Measurements from ENCODE around the gene AMBRA1.

AMBRA1 gene

DNA sequence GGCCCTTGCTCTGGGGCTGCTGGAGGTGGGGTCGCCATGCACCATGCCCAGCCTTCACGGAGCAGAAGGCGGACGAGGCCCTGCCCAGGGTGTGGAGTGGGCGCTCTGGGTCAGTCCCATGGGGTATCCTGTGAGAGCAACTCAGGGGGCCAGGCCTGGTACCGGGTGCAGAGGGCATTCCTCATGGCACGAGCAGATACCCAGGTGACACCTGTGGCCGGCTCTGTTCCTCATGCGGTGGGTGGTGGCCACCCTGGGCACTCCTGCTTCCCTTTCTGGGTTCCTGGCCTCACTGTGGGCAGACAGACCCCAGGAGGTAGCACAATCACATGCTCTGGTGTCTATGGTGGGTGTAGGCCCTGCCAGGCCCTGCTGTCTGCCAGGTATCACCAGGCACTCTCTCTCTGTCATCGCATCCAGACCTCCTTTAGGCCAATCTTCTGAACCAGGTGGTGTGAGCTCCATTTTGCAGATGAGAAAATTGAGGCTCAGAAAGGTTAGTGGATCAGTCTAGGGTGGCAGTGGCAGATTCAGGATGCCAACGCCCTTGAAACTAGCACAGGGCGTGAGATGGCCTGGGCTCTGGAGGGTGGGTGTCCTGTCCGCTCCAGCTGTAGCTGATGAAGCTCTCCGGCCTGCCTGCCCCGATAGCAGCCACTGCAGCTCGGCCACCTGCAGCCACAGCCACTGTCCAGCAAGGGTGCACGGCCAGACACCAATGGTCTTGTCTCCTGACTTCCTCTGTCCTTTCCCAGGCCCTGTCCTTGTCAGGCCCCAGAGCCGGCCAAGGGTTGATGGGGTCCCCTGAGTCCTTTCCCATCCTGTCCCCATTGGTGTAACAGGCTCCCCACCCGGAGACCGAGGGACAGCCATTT is 231.4 kb downstream of the AMBRA1 start:
- no peak for DNase-seq

DNA sequence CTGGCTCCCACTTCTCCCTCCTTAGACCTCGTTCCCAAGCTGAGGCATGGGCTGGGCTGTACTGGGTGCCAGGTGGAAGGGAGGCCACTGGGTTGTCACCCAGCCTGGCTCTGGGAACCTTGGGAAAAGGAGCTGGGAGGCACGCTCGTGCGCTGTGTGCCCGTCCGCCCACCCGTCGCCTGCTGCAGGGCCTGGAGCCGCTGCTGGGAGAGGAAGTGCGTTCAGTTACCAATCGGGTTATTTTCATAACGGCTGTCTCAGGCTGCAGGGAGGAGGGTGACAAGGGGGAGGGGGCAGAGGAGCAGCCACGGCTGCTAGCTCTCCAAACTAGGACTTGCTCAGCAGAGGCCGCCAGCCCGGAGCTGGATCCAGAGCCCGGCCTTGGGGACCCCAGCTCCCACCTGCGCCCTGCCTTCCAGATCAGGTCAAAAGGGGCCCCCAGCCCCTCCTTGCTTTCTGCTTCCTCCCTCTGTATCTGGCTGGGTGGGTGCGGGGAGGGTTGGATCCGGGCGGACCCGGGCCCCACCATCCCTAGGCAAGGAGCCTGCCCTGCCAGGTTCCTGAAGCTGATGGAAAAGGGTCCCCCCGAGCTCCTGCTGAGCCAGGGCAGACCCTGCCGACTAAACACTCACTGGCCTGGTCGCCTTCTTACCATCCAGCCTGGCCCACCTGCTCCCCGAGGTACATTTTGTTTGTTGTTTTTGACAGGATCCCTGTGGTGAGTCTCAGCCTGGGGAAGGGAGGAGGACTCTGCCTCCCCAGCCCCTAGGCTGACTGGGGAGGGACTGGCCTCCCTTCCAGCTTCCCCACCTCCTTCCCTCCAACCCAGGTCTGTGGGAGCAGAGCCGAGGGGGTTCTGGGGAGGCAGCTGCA is 232.3 kb downstream of the AMBRA1 start:
- DNase-seq: peak; percentile 90

DNA sequence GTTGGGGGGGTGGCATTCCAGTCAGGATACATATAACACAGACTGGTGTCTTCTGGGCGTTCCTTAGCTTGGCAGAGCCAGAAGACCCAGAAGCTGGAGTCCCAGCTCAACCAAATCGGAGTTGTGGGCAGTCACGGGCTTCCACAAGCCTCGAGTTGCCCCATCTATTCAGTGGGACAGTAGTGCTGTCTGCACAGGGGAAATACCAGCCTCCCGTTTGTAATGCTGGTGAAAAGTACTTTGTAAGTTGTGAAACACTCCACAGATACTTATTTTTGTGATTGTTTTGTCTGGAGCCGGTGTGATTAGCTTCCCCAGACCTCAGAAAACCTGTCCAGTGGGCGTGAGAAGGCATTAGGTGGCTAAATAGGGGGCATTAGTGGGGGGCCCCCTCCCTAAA is 232.9 kb downstream of the AMBRA1 start:
- DNase-seq: peak; percentile 77

GRCh38 chr11:46359953-46360352 is 233.9 kb downstream of the AMBRA1 start:
- no peak for DNase-seq

GRCh38 chr11:46357483-46357936 is 236.3 kb downstream of the AMBRA1 start:
- peak; percentile 42 for DNase-seq

- peak; percentile 83 for DNase-seq
These were observed 236.8 kb downstream of the AMBRA1 start for GRCh38 chr11:46356924-46357482.

- no peak for DNase-seq
These were observed 240.1 kb downstream of the AMBRA1 start for GRCh38 chr11:46353698-46354097.

- DNase-seq: peak; percentile 75
These were observed 241.6 kb downstream of the AMBRA1 start for GRCh38 chr11:46352063-46352841.

DNA sequence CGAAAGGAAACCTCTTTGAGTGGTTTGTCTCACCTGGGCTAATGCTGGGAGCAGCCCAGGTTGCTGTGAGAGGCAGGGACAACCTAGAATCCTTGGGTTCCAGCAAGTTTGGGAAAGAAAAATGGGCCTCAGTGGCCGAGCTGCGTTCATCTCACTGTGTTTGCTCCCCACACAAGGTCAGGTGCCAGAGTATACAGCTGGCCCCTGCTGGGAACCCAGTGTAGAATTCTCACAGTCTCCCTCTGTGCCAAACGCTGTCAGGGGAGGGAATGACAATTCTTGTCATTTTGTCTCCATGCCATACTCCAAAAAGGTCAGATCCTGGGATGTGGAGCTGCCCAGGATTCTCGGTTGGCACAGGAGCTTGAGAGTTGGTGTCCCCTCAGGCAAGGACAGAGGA is 242.2 kb downstream of the AMBRA1 start:
- DNase-seq: no peak

- no peak for DNase-seq
These were observed 242.7 kb downstream of the AMBRA1 start for GRCh38 chr11:46351148-46351547.

DNA sequence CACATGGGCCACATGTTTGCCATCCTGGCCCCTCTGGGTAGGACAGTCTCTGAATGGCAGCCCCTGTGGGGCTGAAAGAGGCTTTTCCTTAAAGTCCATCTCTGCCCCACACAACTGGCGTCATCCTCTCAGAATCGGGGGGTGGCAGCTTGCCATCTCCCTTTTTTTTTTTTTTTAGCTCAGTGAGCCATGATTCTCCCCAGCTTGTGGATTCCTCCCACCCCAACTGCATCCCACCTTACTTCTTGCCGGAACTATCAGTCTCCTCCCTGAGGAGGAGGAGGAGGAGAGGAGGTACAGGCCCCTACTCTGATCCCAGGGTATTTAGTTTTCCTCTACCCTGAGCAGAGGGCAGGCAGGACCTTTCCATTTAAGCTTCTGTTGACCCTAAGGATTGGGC is 243.1 kb downstream of the AMBRA1 start:
- no peak for DNase-seq

- DNase-seq: no peak
These were observed 245.0 kb downstream of the AMBRA1 start for GRCh38 chr11:46348566-46349401.

- DNase-seq: no peak
These were observed 246.0 kb downstream of the AMBRA1 start for GRCh38 chr11:46347637-46348311.

DNA sequence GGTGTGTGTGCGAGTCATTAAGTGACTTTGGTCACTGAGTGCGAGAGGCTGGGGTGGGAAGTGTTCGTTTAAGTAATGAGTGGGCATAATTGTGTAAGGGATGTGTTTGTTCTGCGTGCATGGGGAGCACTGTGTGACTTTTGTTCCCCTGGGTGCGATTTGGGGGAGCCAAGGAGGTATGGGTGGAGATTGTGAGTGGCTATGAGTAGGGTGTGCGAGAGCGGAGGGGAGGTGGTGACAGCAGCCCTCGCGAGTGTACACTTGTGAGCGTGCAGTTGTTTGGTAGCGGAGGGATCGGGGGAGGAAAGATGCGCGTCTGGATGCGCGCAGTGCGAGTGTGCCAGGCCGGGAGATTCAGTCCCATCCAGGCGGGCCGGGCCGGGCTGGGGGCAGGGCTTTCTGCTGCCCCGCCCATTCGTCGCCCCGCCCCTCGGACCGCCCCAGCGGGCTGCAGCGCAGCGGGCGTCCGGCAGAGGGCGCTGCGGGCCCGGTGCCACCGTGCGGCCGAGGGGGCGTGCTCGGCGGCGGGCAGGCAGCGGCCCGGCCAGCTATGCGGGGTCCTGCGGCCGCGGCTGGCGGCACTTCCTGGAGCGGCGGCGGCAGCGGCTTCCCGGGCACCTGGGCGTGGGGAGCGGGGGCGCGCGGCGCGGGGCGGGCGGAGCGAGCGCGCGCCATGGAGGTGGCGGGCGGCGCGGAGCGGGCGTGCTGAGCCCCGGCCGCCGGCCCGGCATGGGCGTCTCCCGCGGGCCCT is 246.8 kb downstream of the AMBRA1 start, which contains the start of gene DGKZ:
TSS of gene DGKZ (plus strand) at position 578 of the 751 bp plus-strand sequence. CDS start 197 bp downstream, outside the sequence.
- peak; percentile 92 for DNase-seq

Measured in suppressor macrophage treated with lipopolysaccharide for 4 hours (primary cell).